Femur (tissue), 1 donor: ENCODE results near the gene TTC24.
"Not testable (repeated sequence)": the region's sequence is repeated elsewhere in the genome, so short reads cannot be mapped to it uniquely, and the experiment has no call there.

Source experiments
- DNase-seq: peaks from one replicate; pipeline ENCODE4 v3.0.0-alpha.2; 2017

TTC24 gene

DNA sequence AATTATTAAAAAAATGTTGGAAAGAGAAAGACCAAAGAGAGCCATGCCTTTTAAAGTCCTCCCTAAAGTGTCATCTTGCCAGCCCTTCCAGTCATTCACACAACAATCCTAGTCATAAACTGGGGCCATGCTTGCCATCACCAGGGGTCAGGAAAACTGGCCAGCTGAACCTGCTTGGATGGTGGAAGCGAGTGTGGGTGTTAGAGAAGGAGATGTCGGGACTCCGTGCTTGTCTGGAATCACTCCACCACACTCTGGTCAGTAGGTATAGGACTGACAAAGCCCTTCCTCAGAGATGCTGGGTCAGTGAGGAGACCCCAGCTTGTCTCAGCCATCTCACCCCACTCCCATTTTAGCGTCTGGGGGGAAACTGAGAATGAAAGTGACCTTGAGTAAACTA, 36.4 kb downstream of the TTC24 start:
- DNase-seq = no peak

DNA sequence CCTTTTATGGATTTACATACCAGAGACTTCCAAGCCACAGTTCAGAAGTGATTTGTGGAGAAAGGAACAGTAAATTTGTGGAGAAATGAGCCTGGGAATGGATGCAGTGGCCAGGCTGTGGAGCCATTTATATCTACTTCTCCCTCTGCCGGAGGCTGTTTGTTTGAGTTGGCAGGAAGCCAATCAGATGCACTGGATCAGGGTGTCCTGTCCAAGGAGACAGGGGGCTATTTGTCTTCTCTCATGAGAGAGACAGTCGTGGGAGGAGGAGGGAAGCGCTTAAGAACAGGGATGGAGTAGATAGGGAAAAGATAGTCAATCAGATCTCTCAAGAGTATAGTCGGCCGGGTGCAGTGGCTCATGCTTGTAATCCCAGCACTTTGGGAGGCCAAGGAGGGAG, 36.9 kb downstream of the TTC24 start:
- no peak for DNase-seq

GRCh38 chr1:156618853-156619581, 39.5 kb downstream of the TTC24 start, which contains the start of gene HAPLN2:
Gene HAPLN2, plus strand, starts transcription at chr1:156619415. Its CDS starts 4,076 bp downstream, at chr1:156623491.
- no peak for DNase-seq

DNA sequence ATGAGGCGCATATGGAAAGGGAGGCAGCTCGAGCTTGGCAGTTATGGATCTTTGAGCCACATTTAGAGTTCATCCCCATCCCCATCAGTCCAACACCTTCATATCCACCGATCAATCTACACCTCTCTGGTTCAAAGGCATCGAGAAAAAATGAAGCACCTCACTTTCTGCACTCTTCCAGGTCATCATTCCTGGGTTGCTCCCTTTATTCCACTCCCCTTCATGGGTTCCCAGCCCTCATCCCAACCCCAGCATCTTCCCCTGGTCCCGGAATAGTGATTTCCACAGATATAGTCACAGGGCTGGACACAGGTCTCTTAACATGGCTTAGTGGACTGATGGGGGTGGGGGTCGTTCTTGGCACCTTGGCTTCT, 40.0 kb downstream of the TTC24 start:
- no peak for DNase-seq

DNA sequence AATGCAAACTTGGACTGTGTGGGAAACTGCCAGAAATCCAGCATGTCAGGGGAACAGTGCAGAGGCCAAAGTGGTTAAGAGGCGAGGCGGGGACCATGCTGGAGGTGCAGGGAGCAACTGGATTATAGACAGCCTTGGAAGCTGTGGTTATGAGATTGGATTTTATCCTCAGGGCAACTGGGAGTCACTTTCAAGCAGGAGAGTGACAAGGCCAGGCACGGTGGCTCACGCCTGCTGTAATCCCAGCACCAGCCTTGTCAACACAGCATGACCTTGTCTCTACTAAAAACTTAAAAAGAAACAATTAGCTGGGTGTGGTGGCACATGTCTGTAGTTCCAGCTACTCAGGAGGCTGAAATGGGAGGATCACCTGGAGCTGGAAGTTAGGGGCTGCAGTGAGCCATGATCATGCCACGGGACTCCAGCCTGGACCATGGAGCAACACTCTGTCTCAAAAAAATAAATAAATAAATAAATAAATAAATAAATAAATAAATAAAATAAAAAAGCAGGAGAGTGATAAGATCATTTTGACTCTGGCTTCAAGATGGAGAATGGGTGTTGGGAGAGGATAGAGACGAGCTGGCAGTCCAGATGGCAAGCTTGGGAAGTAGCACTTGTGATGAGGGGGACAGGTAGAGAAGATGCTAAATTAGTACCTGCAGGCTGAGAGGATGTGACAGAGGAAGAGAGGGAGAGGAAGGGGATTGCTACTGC, 43.2 kb downstream of the TTC24 start:
- DNase-seq = no peak

- DNase-seq = no peak
Observed at GRCh38 chr1:156623946-156624813, 44.7 kb downstream of the TTC24 start.

DNA sequence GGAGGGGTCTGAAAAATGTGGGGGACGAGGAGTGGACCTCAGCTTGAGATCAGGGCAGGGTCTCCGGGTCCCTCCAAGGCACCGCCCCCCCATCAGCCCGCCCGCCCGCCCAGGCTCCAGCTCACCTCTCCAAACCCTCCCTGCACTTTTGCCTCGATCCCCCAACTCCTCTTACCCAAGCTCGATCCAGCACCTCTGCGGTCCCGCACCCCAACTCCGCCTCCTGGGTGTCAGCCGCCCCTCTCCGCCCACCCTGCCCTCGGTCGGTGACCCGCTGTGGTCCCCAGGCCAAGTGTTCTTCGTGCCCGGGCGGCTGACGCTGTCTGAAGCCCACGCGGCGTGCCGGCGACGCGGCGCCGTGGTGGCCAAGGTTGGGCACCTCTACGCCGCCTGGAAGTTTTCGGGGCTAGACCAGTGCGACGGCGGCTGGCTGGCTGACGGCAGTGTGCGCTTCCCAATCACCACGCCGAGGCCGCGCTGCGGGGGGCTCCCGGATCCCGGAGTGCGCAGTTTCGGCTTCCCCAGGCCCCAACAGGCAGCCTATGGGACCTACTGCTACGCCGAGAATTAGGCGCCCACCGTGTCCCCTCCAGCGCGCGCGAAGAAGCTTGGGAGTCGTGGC, 45.4 kb downstream of the TTC24 start:
- no peak for DNase-seq

DNA sequence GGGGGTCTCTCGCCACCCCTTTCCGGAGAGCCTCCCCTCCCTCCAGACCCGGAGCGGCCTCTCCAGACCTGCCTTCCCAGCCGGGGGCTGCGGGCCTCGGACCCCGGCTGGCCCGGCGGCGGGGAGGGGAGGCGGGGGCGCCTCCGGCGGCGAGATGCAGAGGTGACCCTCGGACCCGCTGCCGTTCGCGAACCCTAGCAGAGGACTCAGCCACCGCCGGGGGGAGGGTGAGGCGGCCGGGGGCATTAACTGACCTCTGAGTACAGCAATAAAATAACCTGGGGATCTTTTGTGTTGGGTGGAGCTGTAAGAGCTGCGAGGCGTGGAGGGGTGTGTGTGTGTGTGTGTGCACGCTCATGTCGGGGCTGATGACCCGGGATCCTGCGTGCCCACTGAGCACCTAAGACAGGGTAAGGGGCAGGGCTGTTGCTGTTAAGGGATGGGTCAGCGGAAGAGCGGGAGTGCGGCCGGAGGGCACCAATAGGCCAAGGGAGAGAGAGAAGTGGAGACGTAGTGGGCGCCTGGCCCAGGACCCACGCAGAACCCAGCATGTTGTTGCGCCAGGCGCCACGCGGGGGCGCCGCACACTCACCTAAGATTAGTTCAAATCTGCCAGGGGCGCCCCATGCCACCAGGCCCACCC, 46.0 kb downstream of the TTC24 start:
- DNase-seq = peak; percentile 67

GRCh38 chr1:156626079-156626438, 46.5 kb downstream of the TTC24 start:
- no peak for DNase-seq

GRCh38 chr1:156627313-156627880, 47.9 kb downstream of the TTC24 start:
- no peak for DNase-seq

DNA sequence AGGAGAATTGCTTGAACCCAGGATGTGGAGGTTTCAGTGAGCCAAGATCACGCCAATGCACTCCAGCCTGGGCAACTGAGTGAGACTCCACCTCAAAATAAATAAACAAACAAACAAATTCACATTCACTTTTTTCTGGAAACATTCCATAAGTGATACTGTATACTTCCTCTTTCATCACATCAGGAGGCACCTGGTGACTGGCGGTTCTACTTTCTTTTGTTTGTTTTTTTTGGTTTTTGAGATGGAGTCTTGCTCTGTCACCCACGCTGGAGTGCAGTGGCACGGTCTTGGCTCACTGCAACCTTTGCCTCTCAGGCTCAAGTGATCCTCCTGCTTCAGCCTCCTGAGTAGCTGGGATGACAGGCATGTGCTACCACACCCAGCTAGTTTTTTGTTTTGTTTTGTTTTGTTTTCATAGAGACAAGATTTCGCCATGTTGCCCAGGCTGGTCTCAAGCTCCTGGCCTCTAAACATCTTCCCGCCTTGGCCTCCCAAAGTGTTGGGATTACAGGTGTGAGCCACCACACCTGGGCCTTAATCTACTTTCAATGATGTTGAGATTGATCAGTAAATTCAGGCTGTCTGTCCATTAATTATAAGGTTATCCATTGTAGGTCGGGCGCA, 50.4 kb downstream of the TTC24 start:
- no peak for DNase-seq

DNA sequence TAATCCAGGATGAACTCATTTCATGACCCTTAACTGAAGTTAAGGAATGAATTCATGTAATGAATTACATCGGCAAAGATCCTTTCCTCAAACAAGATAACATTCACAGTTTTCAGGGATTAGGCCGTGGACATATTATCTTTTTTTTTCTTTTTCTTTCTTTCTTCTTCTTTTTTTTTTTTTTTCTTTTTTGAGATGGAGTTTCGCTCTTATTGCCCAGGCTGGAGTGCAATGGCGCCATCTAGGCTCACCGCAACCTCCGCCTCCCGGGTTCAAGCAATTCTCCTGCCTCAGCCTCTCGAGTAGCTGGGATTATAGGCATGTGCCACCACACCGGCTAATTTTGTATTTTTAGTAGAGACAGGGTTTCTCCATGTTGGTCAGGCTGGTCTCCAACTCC, 51.6 kb downstream of the TTC24 start:
- not testable (repeated sequence) for DNase-seq

- no peak for DNase-seq
Observed at GRCh38 chr1:156632355-156632754, 52.8 kb downstream of the TTC24 start.
